22Rv1 (cell line): Measurements from ENCODE around the gene TRIM52.

Experiments
- CTCF ChIP-seq: fragments of 450-650 bp; IDR thresholded peaks from 2 replicates; pipeline ENCODE4 v1.5.1; 2017; ENCODE audit warnings: mild to moderate bottlenecking
- ZFX ChIP-seq: fragments of 450-650 bp; IDR thresholded peaks from 2 replicates; pipeline ENCODE4 v1.6.1; 2017; ENCODE audit warnings: antibody characterized with exemption, borderline replicate concordance

DNA sequence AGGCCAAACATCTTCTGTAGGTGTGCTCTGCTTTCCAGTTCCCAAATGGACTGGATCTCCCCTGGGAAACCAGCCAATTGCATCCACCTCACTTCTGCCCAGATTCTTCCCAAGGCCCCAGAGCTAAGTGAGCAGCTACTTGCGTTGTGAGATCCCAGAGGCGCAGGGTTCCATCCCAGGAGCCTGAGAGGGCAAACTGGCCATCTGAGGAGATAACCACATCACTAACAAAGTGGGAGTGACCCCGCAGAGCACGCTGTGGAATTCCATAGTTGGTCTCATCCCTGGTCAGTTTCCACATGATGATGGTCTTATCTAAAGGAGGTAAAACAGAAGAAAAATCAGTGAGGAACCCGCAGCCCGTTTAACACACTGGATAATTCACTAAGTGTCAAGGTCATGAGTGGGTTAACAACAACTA, 18.9 kb downstream of the TRIM52 start:
- TF ChIP-seq CTCF (no peak), ZFX (no peak)
